Mesothelial cell of epicardium (in vitro differentiated cells): ENCODE measurements around the gene ATAD2B. TPM values are rescaled to one million over a fixed set of nuclear protein-coding genes. Genes with fewer than 3 reads are reported as not detected.
A peak's percentile ranks its signal among the peaks of the same experiment; 100 is the strongest.

ENCODE experiments used
- DNase-seq, 2 experiments: peaks; one replicate each; pipeline ENCODE4 v3.0.0; 2021; ENCODE audit warnings: low spot score in 2 of 2; ENCODE audit not compliant: unreplicated experiment in 2 of 2
- H3K27ac Mint-ChIP-seq: 2 replicates; pipeline ENCODE4 v1.8.0; 2021; ENCODE audit warnings: mixed read lengths
- H3K27me3 Mint-ChIP-seq: 2 replicates; pipeline ENCODE4 v1.8.0; 2021; ENCODE audit warnings: low read depth, mixed read lengths
- H3K36me3 Mint-ChIP-seq: 2 replicates; pipeline ENCODE4 v1.8.0; 2021; ENCODE audit warnings: mixed read lengths
- H3K4me1 Mint-ChIP-seq: 2 replicates; pipeline ENCODE4 v1.8.0; 2021; ENCODE audit warnings: mixed read lengths
- H3K4me3 Mint-ChIP-seq: 2 replicates; pipeline ENCODE4 v1.8.0; 2021; ENCODE audit warnings: mild to moderate bottlenecking, moderate library complexity, mixed read lengths
- H3K9me3 Mint-ChIP-seq: 2 replicates; pipeline ENCODE4 v1.8.0; 2021; ENCODE audit warnings: mixed read lengths
- CTCF ChIP-seq: fragments of 200-600 bp; sonication (generic); IDR thresholded peaks from one replicate; pipeline ENCODE4 v1.5.0; 2021; ENCODE audit warnings: antibody characterized with exemption; ENCODE audit not compliant: unreplicated experiment
- total RNA-seq: library from RNA; stranded (reverse); gene quantifications from 3 replicates; pipeline ENCODE4 v1.2.1, GENCODE V29; 2021

The ATAD2B gene
- total RNA-seq, 1 donor from 2014 or later: 35.6 TPM

GRCh38 chr2:23918837-23919489 lies 8.0 kb downstream of the ATAD2B start:
- Mint-ChIP-seq H3K4me1 (peaks cover 32% of the 10 kb centered on the region), H3K4me3 (no peak overlapping the region), H3K9me3 (no peaks in the 10 kb centered on the region), H3K27me3 (no peaks in the 10 kb centered on the region), H3K27ac (no peak overlapping the region), H3K36me3 (no peaks in the 10 kb centered on the region)
- no peak for TF ChIP-seq CTCF
- no peak for DNase-seq

DNA sequence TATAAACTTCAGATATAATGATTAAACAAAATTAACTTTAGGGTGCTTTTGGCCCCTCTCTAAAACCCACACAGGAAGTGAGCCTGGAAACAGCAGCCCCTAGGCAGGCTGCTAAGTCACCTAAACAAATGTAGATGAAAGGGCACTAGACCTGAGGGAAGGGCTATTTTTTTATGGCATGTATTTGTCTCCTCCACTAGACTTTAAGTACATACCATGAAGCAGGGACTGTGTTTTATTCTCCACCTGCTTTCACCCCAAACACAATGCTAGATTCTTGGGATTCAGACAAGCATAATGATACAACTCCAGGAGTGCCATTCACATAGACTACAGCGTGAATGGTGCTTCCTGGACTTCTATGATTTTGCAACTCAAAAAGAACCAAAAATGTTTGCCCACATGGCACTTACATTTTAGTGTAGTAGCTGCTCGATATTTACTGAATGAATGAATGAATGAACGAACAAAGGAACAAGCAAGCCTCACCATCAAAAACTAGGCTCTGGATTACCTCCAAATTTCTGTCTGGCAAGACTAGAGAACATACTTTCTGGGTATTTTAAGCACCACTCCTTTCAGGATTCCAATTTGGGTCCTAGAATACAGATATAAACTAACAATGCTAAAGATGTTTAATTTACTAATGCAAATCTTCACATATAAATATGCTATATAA lies 10.1 kb downstream of the ATAD2B start:
- Mint-ChIP-seq H3K9me3 (no peaks in the 10 kb centered on the region), H3K27me3 (no peaks in the 10 kb centered on the region), H3K4me1 (peaks cover 20% of the 10 kb centered on the region), H3K4me3 (no peak overlapping the region), H3K27ac (peak overlapping the region; percentile 11), H3K36me3 (peaks cover 2% of the 10 kb centered on the region)
- DNase-seq: no peak
- no peak for TF ChIP-seq CTCF

DNA sequence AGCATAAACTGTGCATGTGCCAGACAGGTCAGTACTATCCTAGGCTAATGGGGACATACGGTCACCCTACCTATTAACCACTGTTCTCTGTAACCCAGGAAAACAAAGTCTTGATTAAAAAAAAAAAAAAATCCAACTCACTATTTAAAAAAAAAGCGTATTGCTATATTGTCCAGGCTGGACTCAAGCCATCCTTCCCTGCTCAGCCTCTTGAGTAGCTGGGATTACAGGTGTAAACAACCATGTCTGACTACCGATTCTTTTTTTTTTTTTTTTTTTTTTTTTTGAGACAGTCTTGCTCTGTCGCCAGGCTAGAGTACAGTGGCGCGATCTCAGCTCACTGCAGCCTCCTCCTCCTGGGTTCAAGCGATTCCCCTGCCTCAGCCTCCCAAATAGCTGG lies 11.6 kb downstream of the ATAD2B start:
- DNase-seq: no peak
- Mint-ChIP-seq H3K36me3 (peaks cover 5% of the 10 kb centered on the region), H3K4me3 (no peak overlapping the region), H3K27ac (no peak overlapping the region), H3K4me1 (peaks cover 13% of the 10 kb centered on the region), H3K27me3 (no peaks in the 10 kb centered on the region), H3K9me3 (no peaks in the 10 kb centered on the region)
- TF ChIP-seq CTCF: no peak

DNA sequence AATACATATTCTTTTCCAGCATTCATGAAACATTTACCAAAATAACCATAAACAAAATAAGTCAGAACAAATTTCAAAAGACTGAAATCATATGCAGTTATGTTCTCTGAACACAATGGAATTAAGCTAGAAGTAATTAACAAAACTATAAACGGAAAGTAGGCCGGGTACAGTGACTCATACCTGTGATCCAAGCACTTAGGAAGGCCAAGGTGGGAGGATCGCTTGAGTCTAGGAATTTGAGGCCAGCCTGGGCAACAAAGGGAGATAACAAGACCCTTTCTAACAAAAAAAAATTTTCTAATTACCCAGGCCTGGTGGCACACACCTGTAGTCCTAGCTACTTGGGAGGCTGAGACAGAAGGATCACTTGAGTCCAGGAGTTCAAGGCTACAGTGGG lies 14.9 kb downstream of the ATAD2B start:
- H3K27ac Mint-ChIP-seq: no peak overlapping the region
- TF ChIP-seq CTCF: no peak
- no peak for DNase-seq

GRCh38 chr2:23905155-23905554 lies 21.8 kb downstream of the ATAD2B start:
- peaks cover 1% of the 10 kb centered on the region for H3K36me3 Mint-ChIP-seq
- no peak for TF ChIP-seq CTCF
- H3K4me1 Mint-ChIP-seq: peaks cover 16% of the 10 kb centered on the region
- H3K9me3 Mint-ChIP-seq: no peaks in the 10 kb centered on the region
- no peak for DNase-seq
- no peaks in the 10 kb centered on the region for H3K27me3 Mint-ChIP-seq
- H3K4me3 Mint-ChIP-seq: no peak overlapping the region
- H3K27ac Mint-ChIP-seq: peak overlapping the region; percentile 71

More for the DNA sequence above, 14.9 kb downstream of the ATAD2B start:
- no peak overlapping the region for H3K4me3 Mint-ChIP-seq
- no peaks in the 10 kb centered on the region for H3K27me3 Mint-ChIP-seq
- peaks cover 6% of the 10 kb centered on the region for H3K36me3 Mint-ChIP-seq
- no peaks in the 10 kb centered on the region for H3K9me3 Mint-ChIP-seq
- peaks cover 11% of the 10 kb centered on the region for H3K4me1 Mint-ChIP-seq
